Mesendoderm (in vitro differentiated cells): ENCODE data around the gene NT5DC1.
"Not testable (repeated sequence)": the region's sequence is repeated elsewhere in the genome, so short reads cannot be mapped to it uniquely, and the experiment has no call there.

Experiments used
- DNase-seq: peaks from one replicate; pipeline ENCODE4 v3.0.0; 2013
- H2AK5ac ChIP-seq: 2 replicates; pipeline ENCODE4 v1.6.1; 2013; ENCODE audit warnings: low read length, inconsistent platforms
- H2BK120ac ChIP-seq: 2 replicates; pipeline ENCODE4 v1.6.1; 2013; ENCODE audit warnings: low read depth, mild to moderate bottlenecking, low read length, moderate library complexity, mixed read lengths
- H2BK15ac ChIP-seq: replicated peaks from 2 replicates; pipeline ENCODE4 v1.6.1; 2013; ENCODE audit warnings: low read depth, mild to moderate bottlenecking, moderate library complexity
- H2BK5ac ChIP-seq: 2 replicates; pipeline ENCODE4 v1.6.1; 2013; ENCODE audit warnings: low read length, inconsistent platforms
- H3K18ac ChIP-seq: 2 replicates; pipeline ENCODE4 v1.6.1; 2013; ENCODE audit warnings: mild to moderate bottlenecking, low read length, mixed read lengths
- H3K23ac ChIP-seq: one replicate; pipeline ENCODE4 v1.6.1; 2013; ENCODE audit warnings: low read length
- H3K27ac ChIP-seq: 2 replicates; pipeline ENCODE4 v1.5.1; 2013; ENCODE audit warnings: low read depth, mild to moderate bottlenecking, inconsistent platforms, low read length, moderate library complexity
- H3K27me3 ChIP-seq: 2 replicates; pipeline ENCODE4 v1.6.1; 2013; ENCODE audit warnings: low read length, control low read depth, mild to moderate bottlenecking, inconsistent platforms; ENCODE audit not compliant: insufficient read depth, poor library complexity
- H3K36me3 ChIP-seq: 2 replicates; pipeline ENCODE4 v1.6.1; 2013; ENCODE audit warnings: low read length, inconsistent platforms; ENCODE audit not compliant: control insufficient read depth, insufficient read depth
- H3K4ac ChIP-seq: one replicate; pipeline ENCODE4 v1.6.1; 2013; ENCODE audit warnings: low read depth, mild to moderate bottlenecking, low read length, moderate library complexity
- H3K4me1 ChIP-seq: 2 replicates; pipeline ENCODE4 v1.6.1; 2013; ENCODE audit warnings: low read depth, low read length, inconsistent platforms; ENCODE audit not compliant: control insufficient read depth
- H3K4me2 ChIP-seq: 2 replicates; pipeline ENCODE4 v1.6.1; 2013; ENCODE audit warnings: low read length
- H3K4me3 ChIP-seq: 2 replicates; pipeline ENCODE4 v1.5.1; 2013; ENCODE audit warnings: mild to moderate bottlenecking, low read length
- H3K56ac ChIP-seq: one replicate; pipeline ENCODE4 v1.6.1; 2013; ENCODE audit warnings: low read length
- H3K79me1 ChIP-seq: 2 replicates; pipeline ENCODE4 v1.6.1; 2013; ENCODE audit warnings: low read length, inconsistent platforms
- H3K79me2 ChIP-seq: 2 replicates; pipeline ENCODE4 v1.6.1; 2013; ENCODE audit warnings: mild to moderate bottlenecking, low read length; ENCODE audit not compliant: control insufficient read depth, insufficient read depth
- H3K9ac ChIP-seq: 2 replicates; pipeline ENCODE4 v1.6.1; 2013; ENCODE audit warnings: low read length, inconsistent platforms
- H4K5ac ChIP-seq: one replicate; pipeline ENCODE4 v1.6.1; 2013; ENCODE audit warnings: low read length
- H4K8ac ChIP-seq: one replicate; pipeline ENCODE4 v1.6.1; 2013; ENCODE audit warnings: low read depth, mild to moderate bottlenecking, control low read depth, low read length, moderate library complexity
- WGBS: extraction: QIAGEN DNeasy Blood & Tissue Kit; methylation state at CpG from one replicate; pipeline ENCODE4 v1.1.7; 2013; ENCODE audit warnings: low lambda C conversion rate, missing lambda C conversion rate; ENCODE audit not compliant: insufficient coverage; ENCODE audit errors: extremely low coverage; 5-methylcytosine and 5-hydroxymethylcytosine counted together

The NT5DC1 gene

DNA sequence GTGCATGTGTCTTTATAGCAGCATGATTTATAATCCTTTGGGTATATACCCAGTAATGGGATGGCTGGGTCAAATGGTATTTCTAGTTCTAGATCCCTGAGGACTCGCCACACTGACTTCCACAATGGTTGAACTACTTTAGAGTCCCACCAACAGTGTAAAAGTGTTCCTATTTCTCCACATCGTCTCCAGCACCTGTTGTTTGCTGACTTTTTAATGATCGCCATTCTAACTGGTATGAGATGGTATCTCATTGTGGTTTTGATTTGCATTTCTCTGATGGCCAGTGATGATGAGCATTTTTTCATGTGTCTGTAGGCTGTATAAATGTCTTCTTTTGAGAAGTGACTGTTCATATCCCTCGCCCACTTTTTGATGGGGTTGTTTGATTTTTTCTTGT, 184.3 kb downstream of the NT5DC1 start:
- not testable (repeated sequence) for H2BK15ac ChIP-seq, H4K8ac ChIP-seq, H3K18ac ChIP-seq, H3K27me3 ChIP-seq, DNase-seq, H3K4me1 ChIP-seq, H3K23ac ChIP-seq, H2BK120ac ChIP-seq, H3K27ac ChIP-seq, H3K36me3 ChIP-seq, H3K79me1 ChIP-seq, H3K9ac ChIP-seq, H3K4me3 ChIP-seq, H3K79me2 ChIP-seq, H2AK5ac ChIP-seq, H2BK5ac ChIP-seq, H3K4me2 ChIP-seq, H3K4ac ChIP-seq, H4K5ac ChIP-seq, H3K56ac ChIP-seq
- WGBS = no CpG with 5 or more reads among the region's 4 CpGs

DNA sequence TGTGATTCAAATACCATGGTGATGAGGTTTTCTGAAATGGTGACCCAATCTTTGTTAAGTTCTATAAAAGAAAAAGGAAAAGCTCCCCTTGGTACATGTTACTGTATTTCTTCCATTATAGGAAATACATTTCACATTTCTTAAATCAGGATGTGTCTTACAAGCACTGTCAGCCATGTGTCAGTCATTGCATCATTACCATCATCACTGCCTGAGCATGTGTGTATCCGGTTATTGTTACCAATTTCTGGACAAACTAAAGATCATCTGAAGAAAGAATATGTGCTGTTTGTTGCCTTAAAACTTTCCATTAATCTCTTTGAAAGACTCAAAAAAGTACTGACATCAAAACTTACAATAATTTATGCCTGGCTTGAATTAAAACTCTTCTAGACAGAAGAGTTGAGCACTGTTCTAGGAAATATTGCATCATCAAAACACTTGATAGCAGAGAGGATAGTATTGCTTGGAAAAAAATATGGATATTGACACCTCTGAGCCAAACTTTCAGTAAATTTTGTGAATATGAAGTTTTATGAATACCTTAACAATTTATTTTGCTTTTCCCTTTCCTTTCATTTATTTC, 186.2 kb downstream of the NT5DC1 start:
- no peaks in the 10 kb centered on the region for H3K36me3 ChIP-seq
- H3K23ac ChIP-seq = no peak overlapping the region
- no peak overlapping the region for H3K4ac ChIP-seq
- no peak overlapping the region for H2BK120ac ChIP-seq
- H4K8ac ChIP-seq = no peak overlapping the region
- H3K56ac ChIP-seq = no peak overlapping the region
- H3K9ac ChIP-seq = no peak overlapping the region
- no peaks in the 10 kb centered on the region for H3K79me1 ChIP-seq
- no peak overlapping the region for H2BK15ac ChIP-seq
- no peak overlapping the region for H2BK5ac ChIP-seq
- H3K4me3 ChIP-seq = no peak overlapping the region
- no peaks in the 10 kb centered on the region for H3K4me1 ChIP-seq
- no peak overlapping the region for H3K27ac ChIP-seq
- H4K5ac ChIP-seq = no peak overlapping the region
- H2AK5ac ChIP-seq = no peak overlapping the region
- no peak overlapping the region for H3K18ac ChIP-seq
- no peaks in the 10 kb centered on the region for H3K79me2 ChIP-seq
- no peak for DNase-seq
- H3K27me3 ChIP-seq = no peaks in the 10 kb centered on the region
- H3K4me2 ChIP-seq = no peak overlapping the region
- no CpG with 5 or more reads among the region's 1 CpG for WGBS

- H4K8ac ChIP-seq = no peak overlapping the region
- H4K5ac ChIP-seq = no peak overlapping the region
- WGBS = no CpG with 5 or more reads among the region's 2 CpGs
- H3K27ac ChIP-seq = no peak overlapping the region
- no peak overlapping the region for H3K4me3 ChIP-seq
- no peak overlapping the region for H3K23ac ChIP-seq
- H3K27me3 ChIP-seq = no peaks in the 10 kb centered on the region
- DNase-seq = peak; percentile 71
- H3K36me3 ChIP-seq = no peaks in the 10 kb centered on the region
- no peak overlapping the region for H2BK15ac ChIP-seq
- H3K4me2 ChIP-seq = no peak overlapping the region
- H3K4me1 ChIP-seq = no peaks in the 10 kb centered on the region
- H3K9ac ChIP-seq = no peak overlapping the region
- no peak overlapping the region for H3K56ac ChIP-seq
- no peaks in the 10 kb centered on the region for H3K79me1 ChIP-seq
- H2AK5ac ChIP-seq = no peak overlapping the region
- H2BK120ac ChIP-seq = no peak overlapping the region
- H3K79me2 ChIP-seq = no peaks in the 10 kb centered on the region
- no peak overlapping the region for H2BK5ac ChIP-seq
- H3K4ac ChIP-seq = no peak overlapping the region
- H3K18ac ChIP-seq = no peak overlapping the region
Measured at GRCh38 chr6:116287689-116288282, 187.1 kb downstream of the NT5DC1 start.

GRCh38 chr6:116289876-116290275, 189.2 kb downstream of the NT5DC1 start:
- Histone ChIP-seq H3K4me3 (no peak overlapping the region), H2BK5ac (no peak overlapping the region), H3K4me1 (no peaks in the 10 kb centered on the region), H3K56ac (no peak overlapping the region), H3K23ac (no peak overlapping the region), H3K79me1 (no peaks in the 10 kb centered on the region), H3K4me2 (no peak overlapping the region), H3K9ac (no peak overlapping the region), H3K18ac (no peak overlapping the region), H2BK120ac (no peak overlapping the region), H3K4ac (no peak overlapping the region), H2BK15ac (no peak overlapping the region), H2AK5ac (no peak overlapping the region), H4K8ac (no peak overlapping the region), H4K5ac (no peak overlapping the region), H3K79me2 (no peaks in the 10 kb centered on the region), H3K36me3 (no peaks in the 10 kb centered on the region), H3K27ac (no peak overlapping the region), H3K27me3 (no peaks in the 10 kb centered on the region)
- no CpG with 5 or more reads among the region's 2 CpGs for WGBS
- DNase-seq = no peak

DNA sequence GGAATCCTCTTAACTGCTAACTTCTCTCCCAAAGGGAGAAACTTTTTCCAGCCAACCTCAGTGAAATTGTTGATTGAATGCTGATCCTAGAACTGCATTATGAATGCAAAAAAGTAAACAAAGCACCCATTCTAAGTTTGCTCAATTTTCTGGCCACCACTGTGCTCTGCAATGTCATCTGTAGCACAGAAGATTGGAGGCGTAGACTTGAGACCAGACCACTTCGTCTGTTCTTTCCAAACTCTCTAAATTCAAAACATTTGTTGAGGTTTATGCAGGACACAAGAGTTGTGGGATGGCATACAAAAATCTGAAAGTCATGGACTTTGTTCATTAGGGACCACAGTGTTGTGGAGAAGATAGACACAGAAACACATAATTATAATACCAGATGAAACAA, 190.1 kb downstream of the NT5DC1 start:
- no peaks in the 10 kb centered on the region for H3K27me3 ChIP-seq
- no peak overlapping the region for H3K4me3 ChIP-seq
- no peak for DNase-seq
- H3K4me1 ChIP-seq = no peaks in the 10 kb centered on the region
- H4K5ac ChIP-seq = no peak overlapping the region
- no peaks in the 10 kb centered on the region for H3K79me2 ChIP-seq
- no peak overlapping the region for H3K18ac ChIP-seq
- no peak overlapping the region for H3K9ac ChIP-seq
- no peaks in the 10 kb centered on the region for H3K36me3 ChIP-seq
- H2BK15ac ChIP-seq = no peak overlapping the region
- H3K27ac ChIP-seq = no peak overlapping the region
- H2BK5ac ChIP-seq = no peak overlapping the region
- no peaks in the 10 kb centered on the region for H3K79me1 ChIP-seq
- H3K56ac ChIP-seq = no peak overlapping the region
- H3K4me2 ChIP-seq = no peak overlapping the region
- H3K4ac ChIP-seq = no peak overlapping the region
- no peak overlapping the region for H2BK120ac ChIP-seq
- no peak overlapping the region for H4K8ac ChIP-seq
- no CpG with 5 or more reads among the region's 2 CpGs for WGBS
- H2AK5ac ChIP-seq = no peak overlapping the region
- no peak overlapping the region for H3K23ac ChIP-seq
